Activated B cell treated with CpG ODN at 0.5 μM for 24 hours (primary cell): ENCODE measurements around the gene PIK3C2G. TPM values are rescaled to one million over a fixed set of nuclear protein-coding genes. Genes with fewer than 3 reads are reported as not detected.

Source experiments
- ATAC-seq: fragments of 200-7000 bp; cut with Tn5 transposase; one replicate; pipeline ENCODE4 v1.10.0; 2021; ENCODE audit warnings: low read depth, mild to moderate bottlenecking, moderate library complexity
- CTCF ChIA-PET: fragments of 350-600 bp; sonication (Branson Sonifier 250); formaldehyde crosslinking; loops from one replicate; lab custom pipeline; 2021; ENCODE audit warnings: antibody characterized with exemption; lab: Charles Lee
- POLR2A ChIA-PET: fragments of 350-600 bp; sonication (Branson Sonifier 250); formaldehyde crosslinking; loops from one replicate; lab custom pipeline; 2021; ENCODE audit warnings: antibody characterized with exemption; lab: Charles Lee
- DNase-seq: peaks from one replicate; pipeline ENCODE4 v3.0.0; 2022
- H3K27ac Mint-ChIP-seq: one replicate; pipeline ENCODE4 v1.8.0; 2020; ENCODE audit warnings: mixed read lengths
- H3K27me3 Mint-ChIP-seq: one replicate; pipeline ENCODE4 v1.8.0; 2021; ENCODE audit warnings: mixed read lengths
- H3K36me3 Mint-ChIP-seq: one replicate; pipeline ENCODE4 v1.8.0; 2021; ENCODE audit warnings: low read depth, mixed read lengths
- H3K4me1 Mint-ChIP-seq: one replicate; pipeline ENCODE4 v1.8.0; 2021; ENCODE audit warnings: mixed read lengths
- H3K4me3 Mint-ChIP-seq: one replicate; pipeline ENCODE4 v1.8.0; 2020; ENCODE audit warnings: mild to moderate bottlenecking, mixed read lengths
- H3K9me3 Mint-ChIP-seq: one replicate; pipeline ENCODE4 v1.8.0; 2020; ENCODE audit warnings: mixed read lengths
- intact Hi-C: fragments of 100-400 bp; cut with micrococcal nuclease; formaldehyde crosslinking; loops from one replicate; pipeline ENCODE4 v1.15.1; 2024
- total RNA-seq: library from RNA; stranded (reverse); gene quantifications from 2 replicates; pipeline ENCODE4 v1.2.3, GENCODE V29; 2022
- TF ChIP-seq, protein P1 (sequence below): fragments of 200-600 bp; IDR thresholded peaks from one replicate; pipeline ENCODE4 v1.8.0; 2022; ENCODE audit warnings: antibody characterized with exemption, mild to moderate bottlenecking

PIK3C2G gene
- total RNA-seq, 1 donor from 2014 or later = not detected

DNA sequence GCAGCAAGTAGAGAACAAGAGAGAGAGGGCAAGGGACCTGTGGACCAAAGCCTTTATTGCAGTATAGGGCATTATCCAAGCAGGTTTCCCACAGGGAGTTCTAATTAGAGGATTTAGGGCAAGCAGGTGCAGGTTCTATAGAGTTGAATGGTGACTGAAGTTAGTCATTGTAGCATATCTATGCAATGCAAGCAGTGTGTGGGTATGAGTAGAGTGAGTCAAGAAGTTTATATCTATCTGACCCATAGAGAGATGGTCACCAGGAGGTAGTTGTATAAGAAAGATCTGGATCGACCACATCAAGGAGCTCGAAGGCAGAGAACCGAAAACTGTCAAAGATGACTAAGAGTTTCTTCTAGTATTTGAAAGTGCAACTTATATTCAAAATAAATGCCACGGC is 309.2 kb downstream of the PIK3C2G start:
- Mint-ChIP-seq H3K27me3 (no peaks in the 10 kb centered on the region), H3K9me3 (peaks cover 3% of the 10 kb centered on the region), H3K4me3 (no peak overlapping the region), H3K4me1 (no peaks in the 10 kb centered on the region), H3K27ac (no peak overlapping the region), H3K36me3 (no peaks in the 10 kb centered on the region)
- intact Hi-C loops = no loop called here
- POLR2A ChIA-PET = no interaction called here
- CTCF ChIA-PET = no interaction called here
- DNase-seq = no peak
- ATAC-seq = no peak
- TF ChIP-seq, protein P1, sequence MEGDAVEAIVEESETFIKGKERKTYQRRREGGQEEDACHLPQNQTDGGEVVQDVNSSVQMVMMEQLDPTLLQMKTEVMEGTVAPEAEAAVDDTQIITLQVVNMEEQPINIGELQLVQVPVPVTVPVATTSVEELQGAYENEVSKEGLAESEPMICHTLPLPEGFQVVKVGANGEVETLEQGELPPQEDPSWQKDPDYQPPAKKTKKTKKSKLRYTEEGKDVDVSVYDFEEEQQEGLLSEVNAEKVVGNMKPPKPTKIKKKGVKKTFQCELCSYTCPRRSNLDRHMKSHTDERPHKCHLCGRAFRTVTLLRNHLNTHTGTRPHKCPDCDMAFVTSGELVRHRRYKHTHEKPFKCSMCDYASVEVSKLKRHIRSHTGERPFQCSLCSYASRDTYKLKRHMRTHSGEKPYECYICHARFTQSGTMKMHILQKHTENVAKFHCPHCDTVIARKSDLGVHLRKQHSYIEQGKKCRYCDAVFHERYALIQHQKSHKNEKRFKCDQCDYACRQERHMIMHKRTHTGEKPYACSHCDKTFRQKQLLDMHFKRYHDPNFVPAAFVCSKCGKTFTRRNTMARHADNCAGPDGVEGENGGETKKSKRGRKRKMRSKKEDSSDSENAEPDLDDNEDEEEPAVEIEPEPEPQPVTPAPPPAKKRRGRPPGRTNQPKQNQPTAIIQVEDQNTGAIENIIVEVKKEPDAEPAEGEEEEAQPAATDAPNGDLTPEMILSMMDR = no peak

DNA sequence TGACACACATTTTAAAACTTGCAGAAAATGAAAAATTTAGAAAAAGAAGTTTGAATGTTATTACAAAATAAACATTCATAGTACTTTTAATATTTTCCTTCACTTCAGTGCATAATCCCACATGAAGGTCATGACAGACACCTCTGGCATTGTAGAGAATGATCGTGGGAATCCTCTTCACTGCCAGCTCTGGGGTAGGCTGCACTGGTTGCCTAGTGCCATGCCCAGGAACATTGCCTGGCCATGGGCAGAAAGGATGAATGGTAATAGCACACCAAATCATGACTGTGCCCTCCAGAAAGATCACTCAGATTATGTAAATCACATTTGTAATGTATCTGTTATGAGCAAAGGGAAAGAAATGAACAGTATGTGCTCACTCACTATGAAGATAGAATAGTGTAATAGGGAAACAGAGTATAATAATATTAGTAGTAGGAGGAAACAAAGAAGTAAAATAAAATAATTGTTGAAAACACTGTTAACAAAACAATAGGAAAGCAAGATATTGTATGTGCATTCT is 314.8 kb downstream of the PIK3C2G start:
- Mint-ChIP-seq H3K4me3 (no peak overlapping the region), H3K9me3 (peaks cover 3% of the 10 kb centered on the region), H3K36me3 (no peaks in the 10 kb centered on the region), H3K4me1 (no peaks in the 10 kb centered on the region), H3K27me3 (no peaks in the 10 kb centered on the region), H3K27ac (no peak overlapping the region)
- POLR2A ChIA-PET = no interaction called here
- intact Hi-C loops = no loop called here
- CTCF ChIA-PET = no interaction called here
- DNase-seq (no peak), ATAC-seq (no peak)
- TF ChIP-seq, protein P1 = no peak

DNA sequence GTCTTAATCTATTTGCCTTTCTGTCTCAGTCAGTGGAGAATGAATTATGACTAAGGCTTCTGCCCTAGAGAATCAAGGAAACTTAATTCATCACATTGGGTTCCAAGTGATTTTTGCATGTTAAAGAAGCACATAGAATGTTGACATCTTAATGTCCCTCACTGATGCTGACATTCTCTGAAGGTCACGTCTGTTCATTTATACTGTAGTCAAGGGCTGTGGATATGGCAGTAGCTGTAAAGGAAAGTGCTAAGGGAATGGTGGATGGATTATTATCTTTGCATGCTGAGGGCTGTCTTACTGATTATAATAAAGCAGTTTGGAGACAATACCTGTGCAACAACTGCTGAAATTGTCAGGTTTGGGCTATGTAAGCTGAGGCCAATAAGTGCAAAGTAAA is 315.3 kb downstream of the PIK3C2G start:
- Mint-ChIP-seq H3K36me3 (no peaks in the 10 kb centered on the region), H3K27me3 (no peaks in the 10 kb centered on the region), H3K27ac (no peak overlapping the region), H3K4me3 (no peak overlapping the region), H3K9me3 (peaks cover 5% of the 10 kb centered on the region), H3K4me1 (no peaks in the 10 kb centered on the region)
- ChIA-PET CTCF (no interaction called here), POLR2A (no interaction called here)
- ATAC-seq (no peak), DNase-seq (no peak)
- intact Hi-C loops = no loop called here
- TF ChIP-seq, protein P1 = no peak

DNA sequence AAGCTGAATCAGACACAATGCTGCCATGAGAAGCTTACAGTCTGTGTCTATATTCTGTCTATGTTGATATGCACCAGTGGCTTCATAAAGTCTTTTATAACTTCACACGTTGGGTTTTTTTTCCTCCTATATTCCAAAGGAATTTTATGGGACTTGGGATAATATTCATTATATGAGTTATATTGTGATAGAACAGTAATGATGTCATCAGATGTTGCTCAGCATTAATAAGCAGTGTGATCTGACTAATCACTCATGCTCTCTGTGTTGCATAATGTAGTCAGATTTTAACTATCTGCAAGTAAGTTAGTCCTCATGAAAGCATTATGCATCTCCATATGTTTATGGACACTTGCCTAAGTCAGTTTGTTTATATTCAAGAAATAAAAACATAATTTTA is 316.9 kb downstream of the PIK3C2G start:
- TF ChIP-seq, protein P1 = no peak
- ATAC-seq (no peak), DNase-seq (no peak)
- Mint-ChIP-seq H3K27ac (no peak overlapping the region), H3K27me3 (no peaks in the 10 kb centered on the region), H3K9me3 (peaks cover 7% of the 10 kb centered on the region), H3K4me1 (no peaks in the 10 kb centered on the region), H3K4me3 (no peak overlapping the region), H3K36me3 (no peaks in the 10 kb centered on the region)
- CTCF ChIA-PET = no interaction called here
- intact Hi-C loops = no loop called here
- POLR2A ChIA-PET = no interaction called here

DNA sequence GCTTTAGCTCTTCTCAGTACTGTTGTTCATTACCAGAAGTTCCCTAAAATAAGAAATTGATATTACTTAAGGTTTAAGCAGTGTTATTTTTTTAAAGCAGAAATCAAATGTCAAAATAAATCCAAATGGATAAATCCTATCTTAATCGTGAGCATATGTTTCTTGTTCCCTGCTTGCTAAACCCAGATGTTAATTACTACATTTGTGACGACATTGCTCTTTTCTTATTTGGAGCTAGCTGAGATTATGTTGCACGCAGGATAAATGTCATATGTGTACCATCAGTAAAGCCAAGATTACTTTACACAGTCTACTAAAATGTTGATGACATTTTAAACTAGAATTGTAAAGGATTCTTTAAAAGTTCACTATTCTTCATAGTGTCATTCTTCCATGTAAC is 319.0 kb downstream of the PIK3C2G start:
- no peaks in the 10 kb centered on the region for H3K27me3 Mint-ChIP-seq
- POLR2A ChIA-PET = no interaction called here
- intact Hi-C loops = no loop called here
- TF ChIP-seq, protein P1 = no peak
- no peaks in the 10 kb centered on the region for H3K4me1 Mint-ChIP-seq
- no peaks in the 10 kb centered on the region for H3K36me3 Mint-ChIP-seq
- H3K4me3 Mint-ChIP-seq = no peak overlapping the region
- no peak for DNase-seq
- CTCF ChIA-PET = no interaction called here
- H3K27ac Mint-ChIP-seq = no peak overlapping the region
- no peak for ATAC-seq
- peaks cover 7% of the 10 kb centered on the region for H3K9me3 Mint-ChIP-seq
